H9 (cell line): ENCODE measurements around the gene RALGAPB. TPM values are rescaled to one million over a fixed set of nuclear protein-coding genes. Genes with fewer than 3 reads are reported as not detected.
"Not testable (repeated sequence)": the region's sequence is repeated elsewhere in the genome, so short reads cannot be mapped to it uniquely, and the experiment has no call there.

Experiments used
- DNase-seq: peaks from one replicate; pipeline ENCODE4 v3.0.0-alpha.2; 2017
- H2AFZ ChIP-seq: one replicate; pipeline ENCODE4 v1.6.1; 2013; ENCODE audit warnings: mild to moderate bottlenecking, low read length, control low read depth, moderate library complexity
- H2AK5ac ChIP-seq: 2 replicates; pipeline ENCODE4 v1.6.1; 2013; ENCODE audit warnings: low read length, control low read depth, mixed read lengths; ENCODE audit not compliant: insufficient read length
- H2BK120ac ChIP-seq: one replicate; pipeline ENCODE4 v1.6.1; 2013; ENCODE audit warnings: low read depth, mild to moderate bottlenecking, low read length, control low read depth, inconsistent platforms; ENCODE audit not compliant: poor library complexity, severe bottlenecking
- H2BK12ac ChIP-seq: 2 replicates; pipeline ENCODE4 v1.6.1; 2013; ENCODE audit warnings: low read length, control low read depth, mixed read lengths, low read depth; ENCODE audit not compliant: insufficient read length
- H2BK15ac ChIP-seq: 2 replicates; pipeline ENCODE4 v1.6.1; 2013; ENCODE audit warnings: low read depth, low read length, control low read depth
- H2BK20ac ChIP-seq: one replicate; pipeline ENCODE4 v1.6.1; 2013; ENCODE audit warnings: low read depth, mild to moderate bottlenecking, low read length, control low read depth, inconsistent platforms; ENCODE audit not compliant: poor library complexity, severe bottlenecking
- H2BK5ac ChIP-seq: 2 replicates; pipeline ENCODE4 v1.6.1; 2013; ENCODE audit warnings: low read length, control low read depth, mixed read lengths; ENCODE audit not compliant: insufficient read length
- H3K14ac ChIP-seq: 2 replicates; pipeline ENCODE4 v1.6.1; 2013; ENCODE audit warnings: low read length, control low read depth; ENCODE audit not compliant: insufficient read depth
- H3K18ac ChIP-seq: 2 replicates; pipeline ENCODE4 v1.6.1; 2013; ENCODE audit warnings: low read depth, mild to moderate bottlenecking, mixed read lengths, low read length, control low read depth; ENCODE audit not compliant: insufficient read length
- H3K23ac ChIP-seq: 2 replicates; pipeline ENCODE4 v1.6.1; 2013; ENCODE audit warnings: low read length, control low read depth, mixed read lengths, low read depth; ENCODE audit not compliant: insufficient read length
- H3K23me2 ChIP-seq: 2 replicates; pipeline ENCODE4 v1.6.1; 2013; ENCODE audit warnings: low read depth, mild to moderate bottlenecking, mixed read lengths, low read length, control low read depth; ENCODE audit not compliant: insufficient read length, poor library complexity, severe bottlenecking
- H3K27ac ChIP-seq: 2 replicates; pipeline ENCODE4 v1.5.1; 2013; ENCODE audit warnings: low read length, control low read depth, mixed read lengths, low read depth; ENCODE audit not compliant: insufficient read length
- H3K27me3 ChIP-seq: 2 replicates; pipeline ENCODE4 v1.6.1; 2013; ENCODE audit warnings: low read length, control low read depth, inconsistent platforms; ENCODE audit not compliant: insufficient read depth
- H3K4ac ChIP-seq: 2 replicates; pipeline ENCODE4 v1.6.1; 2013; ENCODE audit warnings: low read depth, mild to moderate bottlenecking, control low read depth, inconsistent platforms, low read length, moderate library complexity
- H3K4me1 ChIP-seq: 2 replicates; pipeline ENCODE4 v1.6.1; 2013; ENCODE audit warnings: low read length, control low read depth, inconsistent platforms; ENCODE audit not compliant: insufficient read depth
- H3K4me2 ChIP-seq: 2 replicates; pipeline ENCODE4 v1.6.1; 2013; ENCODE audit warnings: low read length, control low read depth, mixed read lengths; ENCODE audit not compliant: insufficient read length, insufficient read depth
- H3K56ac ChIP-seq: 2 replicates; pipeline ENCODE4 v1.6.1; 2013; ENCODE audit warnings: low read depth, mild to moderate bottlenecking, mixed read lengths, low read length, control low read depth; ENCODE audit not compliant: insufficient read length
- H3K79me1 ChIP-seq: 2 replicates; pipeline ENCODE4 v1.6.1; 2013; ENCODE audit warnings: low read depth, mild to moderate bottlenecking, moderate library complexity, low read length, control low read depth, inconsistent platforms; ENCODE audit not compliant: insufficient read depth, poor library complexity, severe bottlenecking
- H3K79me2 ChIP-seq: 2 replicates; pipeline ENCODE4 v1.6.1; 2013; ENCODE audit warnings: low read length, control low read depth, inconsistent platforms; ENCODE audit not compliant: insufficient read depth
- H3K9ac ChIP-seq: 2 replicates; pipeline ENCODE4 v1.6.1; 2013; ENCODE audit warnings: low read length, control low read depth, mixed read lengths; ENCODE audit not compliant: insufficient read length; ENCODE audit errors: extremely low read depth
- H3K9me3 ChIP-seq: one replicate; pipeline ENCODE4 v1.6.1; 2013; ENCODE audit warnings: low read depth, low read length, inconsistent platforms; ENCODE audit not compliant: control insufficient read depth
- H3T11ph ChIP-seq: one replicate; pipeline ENCODE4 v1.6.1; 2013; ENCODE audit warnings: mild to moderate bottlenecking, low read length, control low read depth, inconsistent platforms
- H4K20me1 ChIP-seq: one replicate; pipeline ENCODE4 v1.6.1; 2013; ENCODE audit not compliant: control insufficient read depth, insufficient read length, insufficient read depth
- H4K5ac ChIP-seq: 2 replicates; pipeline ENCODE4 v1.6.1; 2013; ENCODE audit warnings: low read depth, mild to moderate bottlenecking, mixed read lengths, low read length, control low read depth; ENCODE audit not compliant: insufficient read length
- H4K8ac ChIP-seq: replicated peaks from 2 replicates; pipeline ENCODE4 v1.6.1; 2013; ENCODE audit warnings: low read length, control low read depth, mixed read lengths, low read depth; ENCODE audit not compliant: insufficient read length
- H4K91ac ChIP-seq: 2 replicates; pipeline ENCODE4 v1.6.1; 2013; ENCODE audit warnings: low read depth, mild to moderate bottlenecking, moderate library complexity, mixed read lengths, low read length, control low read depth; ENCODE audit not compliant: insufficient read length
- H3K27ac Mint-ChIP-seq, 3 experiments: 2 replicates in 2 of 3; 3 replicates in 1 of 3; pipeline ENCODE4 v1.8.0; 2020 to 2021; ENCODE audit warnings: mixed read lengths in 3 of 3, mild to moderate bottlenecking in 1 of 3, moderate library complexity in 1 of 3
- H3K27me3 Mint-ChIP-seq: 2 replicates; pipeline ENCODE4 v1.8.0; 2021; ENCODE audit warnings: low read depth, mild to moderate bottlenecking, moderate library complexity, mixed read lengths
- H3K36me3 Mint-ChIP-seq, 3 experiments: 2 replicates in 2 of 3; 3 replicates in 1 of 3; pipeline ENCODE4 v1.8.0; 2020 to 2021; ENCODE audit warnings: low read depth in 3 of 3, mixed read lengths in 3 of 3; ENCODE audit not compliant: insufficient read depth in 1 of 3
- H3K4me1 Mint-ChIP-seq, 2 experiments: 2 replicates each; pipeline ENCODE4 v1.8.0; 2020; ENCODE audit warnings: mixed read lengths in 2 of 2
- H3K4me3 Mint-ChIP-seq, 2 experiments: 2 replicates in 1 of 2; 3 replicates in 1 of 2; pipeline ENCODE4 v1.8.0; 2020 to 2021; ENCODE audit warnings: mild to moderate bottlenecking in 2 of 2, mixed read lengths in 2 of 2, moderate library complexity in 1 of 2
- H3K9me3 Mint-ChIP-seq, 2 experiments: 2 replicates in 1 of 2; 3 replicates in 1 of 2; pipeline ENCODE4 v1.8.0; 2020; ENCODE audit warnings: mild to moderate bottlenecking in 2 of 2, mixed read lengths in 2 of 2, moderate library complexity in 1 of 2
- CTCF ChIP-seq: fragments of 200-600 bp; sonication (generic); conservative IDR thresholded peaks from 3 replicates; pipeline ENCODE4 v1.8.0; 2021; ENCODE audit warnings: antibody characterized with exemption, mild to moderate bottlenecking
- WGBS: extraction: QIAGEN DNeasy Blood & Tissue Kit; methylation state at CpG from one replicate; pipeline ENCODE4 v1.1.7; 2013; ENCODE audit warnings: missing lambda C conversion rate, low lambda C conversion rate, mixed read lengths; ENCODE audit not compliant: insufficient read length; ENCODE audit errors: extremely low coverage; 5-methylcytosine and 5-hydroxymethylcytosine counted together
- total RNA-seq: library from RNA; stranded (reverse); gene quantifications from 2 replicates; pipeline ENCODE4 v1.2.1, GENCODE V29; 2021

Gene RALGAPB
- total RNA-seq, 1 experiment from 2014 or later, result 28.5 TPM

GRCh38 chr20:38505091-38505455 is 32.4 kb downstream of the RALGAPB start:
- no peak overlapping the region for H3K14ac ChIP-seq
- no peak overlapping the region for H3K9ac ChIP-seq
- H3K4me2 ChIP-seq, result no peak overlapping the region
- Mint-ChIP-seq H3K4me1 (no peaks in the 10 kb centered on the region), H3K27ac (no peak overlapping the region), H3K4me3 (no peak overlapping the region), H3K9me3 (no peaks in the 10 kb centered on the region), H3K27me3 (no peaks in the 10 kb centered on the region), H3K36me3 (peaks cover 17 to 57% (median 44%) of the 10 kb centered on the region in 3 experiments)
- H4K91ac ChIP-seq, result no peak overlapping the region
- TF ChIP-seq CTCF, result no peak
- H3K23ac ChIP-seq, result no peak overlapping the region
- H2BK120ac ChIP-seq, result no peak overlapping the region
- H2BK20ac ChIP-seq, result no peak overlapping the region
- no CpG with 5 or more reads among the region's 4 CpGs for WGBS
- H3K9me3 ChIP-seq, result no peaks in the 10 kb centered on the region
- H4K8ac ChIP-seq, result no peak overlapping the region
- no peak overlapping the region for H2AFZ ChIP-seq
- DNase-seq, result no peak
- no peak overlapping the region for H3K56ac ChIP-seq
- no peaks in the 10 kb centered on the region for H3K4me1 ChIP-seq
- no peak overlapping the region for H2AK5ac ChIP-seq
- H3K4ac ChIP-seq, result no peak overlapping the region
- H3K27ac ChIP-seq, result no peak overlapping the region
- no peak overlapping the region for H3K18ac ChIP-seq
- no peaks in the 10 kb centered on the region for H3K79me2 ChIP-seq
- H4K20me1 ChIP-seq, result no peaks in the 10 kb centered on the region
- H4K5ac ChIP-seq, result no peak overlapping the region
- no peaks in the 10 kb centered on the region for H3K23me2 ChIP-seq
- no peak overlapping the region for H2BK12ac ChIP-seq
- no peaks in the 10 kb centered on the region for H3K27me3 ChIP-seq
- H2BK5ac ChIP-seq, result no peak overlapping the region
- H3K79me1 ChIP-seq, result no peaks in the 10 kb centered on the region
- H2BK15ac ChIP-seq, result no peak overlapping the region
- H3T11ph ChIP-seq, result no peak overlapping the region

GRCh38 chr20:38511726-38512125 is 39.1 kb downstream of the RALGAPB start:
- H3K23me2 ChIP-seq, H2BK15ac ChIP-seq, H3K27me3 ChIP-seq, H3K14ac ChIP-seq, H3K4ac ChIP-seq, H3K27ac Mint-ChIP-seq, DNase-seq, H2BK5ac ChIP-seq, H3K79me1 ChIP-seq, H2BK20ac ChIP-seq, H3K4me3 Mint-ChIP-seq, H3K4me1 Mint-ChIP-seq, H3K9ac ChIP-seq, H3K23ac ChIP-seq, H2BK120ac ChIP-seq, H2AK5ac ChIP-seq, H4K20me1 ChIP-seq, H3K27ac ChIP-seq, H3K4me1 ChIP-seq, H3K9me3 ChIP-seq, H3K56ac ChIP-seq, H3T11ph ChIP-seq, H4K5ac ChIP-seq, H3K27me3 Mint-ChIP-seq, H3K9me3 Mint-ChIP-seq, H2BK12ac ChIP-seq, H4K8ac ChIP-seq, H3K18ac ChIP-seq, H2AFZ ChIP-seq, H4K91ac ChIP-seq, H3K79me2 ChIP-seq, H3K4me2 ChIP-seq: not testable (repeated sequence)
- peaks cover 12 to 42% (median 38%) of the 10 kb centered on the region in 3 experiments; a peak in 6 of 7 replicates for H3K36me3 Mint-ChIP-seq
- WGBS, result no CpG with 5 or more reads among the region's 19 CpGs
